IMR-90 (cell line): ENCODE measurements around the gene TBC1D16. TPM values are rescaled to one million over a fixed set of nuclear protein-coding genes. Genes with fewer than 3 reads are reported as not detected.

Experiments used
- ATAC-seq: fragments of 200-7000 bp; cut with Tn5 transposase; 2 replicates; pipeline ENCODE4 v1.9.1; 2020; ENCODE audit warnings: low read depth, mild to moderate bottlenecking, moderate library complexity
- BruUV-seq: library from RNA; stranded (reverse); fragments of 400-500 nt; replicated peaks from 2 replicates; lab custom pipeline; 2021; lab: Mats Ljungman, UMichigan
- CTCF ChIA-PET: fragments of 300-600 bp; formaldehyde crosslinking; extraction: SDS; loops from one replicate; lab custom pipeline; 2021; ENCODE audit warnings: antibody characterized with exemption; lab: Yijun Ruan, JAX
- POLR2A ChIA-PET: fragments of 300-600 bp; sonication (Branson Sonifier 250); formaldehyde crosslinking; loops from one replicate; lab custom pipeline; 2022; ENCODE audit warnings: antibody characterized with exemption; ENCODE audit not compliant: unreplicated experiment; lab: Charles Lee
- DNase-seq: peaks from one replicate; pipeline ENCODE4 v3.0.0; 2013
- H2AFZ ChIP-seq: replicated peaks from 2 replicates; pipeline ENCODE3; 2013; ENCODE audit warnings: low read length, mild to moderate bottlenecking; ENCODE audit not compliant: poor library complexity
- H2AK5ac ChIP-seq: 2 replicates; pipeline ENCODE4 v1.6.1; 2013; ENCODE audit warnings: low read depth, low read length, inconsistent platforms
- H2AK9ac ChIP-seq: replicated peaks from 2 replicates; pipeline ENCODE3; 2013; ENCODE audit warnings: mild to moderate bottlenecking, low read depth, low read length, moderate library complexity; ENCODE audit not compliant: poor library complexity
- H2BK120ac ChIP-seq: 2 replicates; pipeline ENCODE4 v1.6.1; 2013; ENCODE audit warnings: low read depth, low read length, inconsistent platforms
- H2BK15ac ChIP-seq: 3 replicates; pipeline ENCODE4 v1.6.1; 2013; ENCODE audit warnings: low read depth, low read length, inconsistent platforms
- H2BK20ac ChIP-seq: 2 replicates; pipeline ENCODE4 v1.6.1; 2013; ENCODE audit warnings: low read depth, mild to moderate bottlenecking, inconsistent platforms, low read length, moderate library complexity
- H2BK5ac ChIP-seq: 2 replicates; pipeline ENCODE4 v1.6.1; 2013; ENCODE audit warnings: mild to moderate bottlenecking, low read depth, low read length, inconsistent platforms; ENCODE audit not compliant: poor library complexity, severe bottlenecking
- H3K14ac ChIP-seq: replicated peaks from 2 replicates; pipeline ENCODE4 v1.6.1; 2013; ENCODE audit warnings: low read depth, low read length, inconsistent platforms
- H3K18ac ChIP-seq: 2 replicates; pipeline ENCODE4 v1.6.1; 2013; ENCODE audit warnings: low read depth, low read length, control low read depth
- H3K23ac ChIP-seq: 2 replicates; pipeline ENCODE4 v1.6.1; 2013; ENCODE audit warnings: low read depth, low read length, inconsistent platforms
- H3K27ac ChIP-seq: 2 replicates; pipeline ENCODE4 v1.5.1; 2013; ENCODE audit warnings: mild to moderate bottlenecking, control low read depth, low read length; ENCODE audit not compliant: insufficient read depth
- H3K27me3 ChIP-seq: 2 replicates; pipeline ENCODE4 v1.6.1; 2013; ENCODE audit warnings: low read length; ENCODE audit not compliant: control insufficient read depth, insufficient read depth
- H3K36me3 ChIP-seq: 2 replicates; pipeline ENCODE4 v1.6.1; 2013; ENCODE audit warnings: low read length, mixed read lengths; ENCODE audit not compliant: control insufficient read depth, insufficient read depth
- H3K4ac ChIP-seq: 2 replicates; pipeline ENCODE4 v1.6.1; 2013; ENCODE audit warnings: low read depth, low read length, inconsistent platforms
- H3K4me1 ChIP-seq: 2 replicates; pipeline ENCODE4 v1.6.1; 2013; ENCODE audit warnings: low read length, mixed read lengths; ENCODE audit not compliant: control insufficient read depth, insufficient read depth
- H3K4me2 ChIP-seq: 2 replicates; pipeline ENCODE4 v1.6.1; 2013; ENCODE audit warnings: low read depth, mild to moderate bottlenecking, control low read depth, low read length, moderate library complexity
- H3K4me3 ChIP-seq: 2 replicates; pipeline ENCODE4 v1.5.1; 2013; ENCODE audit warnings: low read depth, mild to moderate bottlenecking, control low read depth, low read length, moderate library complexity; ENCODE audit not compliant: insufficient read depth
- H3K56ac ChIP-seq: 2 replicates; pipeline ENCODE4 v1.6.1; 2013; ENCODE audit warnings: low read length, inconsistent platforms; ENCODE audit not compliant: insufficient read depth; ENCODE audit errors: extremely low read depth
- H3K79me1 ChIP-seq, 2 experiments: 2 replicates each; pipeline ENCODE4 v1.6.1; 2013; ENCODE audit warnings: low read length in 2 of 2, inconsistent platforms in 1 of 2, low read depth in 1 of 2
- H3K9ac ChIP-seq: 2 replicates; pipeline ENCODE4 v1.6.1; 2013; ENCODE audit warnings: low read depth, low read length, control low read depth
- H3K9me1 ChIP-seq: 2 replicates; pipeline ENCODE4 v1.6.1; 2013; ENCODE audit warnings: low read length, inconsistent platforms; ENCODE audit not compliant: insufficient read depth
- H3K9me3 ChIP-seq: 2 replicates; pipeline ENCODE4 v1.6.1; 2013; ENCODE audit warnings: low read length; ENCODE audit not compliant: control insufficient read depth, insufficient read depth
- H4K20me1 ChIP-seq: 2 replicates; pipeline ENCODE4 v1.6.1; 2013; ENCODE audit warnings: low read length, inconsistent platforms; ENCODE audit not compliant: insufficient read depth
- H4K5ac ChIP-seq: 2 replicates; pipeline ENCODE4 v1.6.1; 2013; ENCODE audit warnings: mild to moderate bottlenecking, low read depth, low read length, control low read depth
- H4K8ac ChIP-seq, 2 experiments: 2 replicates each; pipeline ENCODE4 v1.6.1; 2013; ENCODE audit warnings: low read depth in 2 of 2, low read length in 2 of 2, control low read depth in 1 of 2, inconsistent platforms in 1 of 2
- H4K91ac ChIP-seq: 2 replicates; pipeline ENCODE4 v1.6.1; 2013; ENCODE audit warnings: low read depth, low read length, inconsistent platforms; ENCODE audit not compliant: insufficient read depth
- BHLHE40 ChIP-seq: fragments of 150-350 bp; IDR thresholded peaks from 2 replicates; pipeline ENCODE4 v1.6.1; 2016; ENCODE audit warnings: mild to moderate bottlenecking, low read depth, low read length
- CEBPB ChIP-seq: IDR thresholded peaks from 2 replicates; pipeline ENCODE4 v1.6.1; 2012; ENCODE audit warnings: low read depth, low read length, improper control_type of control experiment
- CHD1 ChIP-seq: IDR thresholded peaks from 2 replicates; pipeline ENCODE4 v1.6.1; 2012; ENCODE audit warnings: low read depth, low read length, improper control_type of control experiment
- FOS ChIP-seq: fragments of 150-350 bp; IDR thresholded peaks from 2 replicates; pipeline ENCODE4 v1.6.1; 2016; ENCODE audit warnings: low read depth, low read length
- MAFK ChIP-seq: IDR thresholded peaks from 2 replicates; pipeline ENCODE4 v1.6.1; 2012; ENCODE audit warnings: low read depth, low read length, improper control_type of control experiment
- NFE2L2 ChIP-seq: fragments of 150-350 bp; IDR thresholded peaks from 2 replicates; pipeline ENCODE4 v1.6.1; 2016; ENCODE audit warnings: low read depth, mild to moderate bottlenecking, low read length
- POLR2A ChIP-seq: IDR thresholded peaks from 2 replicates; pipeline ENCODE4 v1.6.1; 2012; ENCODE audit warnings: mild to moderate bottlenecking, low read depth, low read length
- RAD21 ChIP-seq: IDR thresholded peaks from 2 replicates; pipeline ENCODE4 v1.6.1; 2012; ENCODE audit warnings: low read length, improper control_type of control experiment
- RCOR1 ChIP-seq: IDR thresholded peaks from 2 replicates; pipeline ENCODE4 v1.6.1; 2012; ENCODE audit warnings: mild to moderate bottlenecking, low read length, improper control_type of control experiment; ENCODE audit not compliant: insufficient replicate concordance
- RFX5 ChIP-seq: IDR thresholded peaks from 2 replicates; pipeline ENCODE4 v1.8.0; 2012; ENCODE audit warnings: low read depth, mild to moderate bottlenecking, low read length, moderate library complexity
- SMC3 ChIP-seq: fragments of 150-350 bp; IDR thresholded peaks from 2 replicates; pipeline ENCODE4 v1.6.1; 2016; ENCODE audit warnings: low read depth, mild to moderate bottlenecking, antibody characterized with exemption, low read length, moderate library complexity
- WGBS, 2 experiments: methylation state at CpG; one replicate each; pipeline versions ENCODE4 v1.1.5 to v1.1.7; 2013; ENCODE audit warnings: missing lambda C conversion rate in 2 of 2; ENCODE audit not compliant: insufficient read length in 1 of 2; ENCODE audit errors: extremely low coverage in 2 of 2; 5-methylcytosine and 5-hydroxymethylcytosine counted together
- dilution Hi-C: fragments of 300-500 bp; cut with HindIII; formaldehyde crosslinking; loops from one replicate; pipeline ENCODE4 v1.14.3; 2018; ENCODE audit warnings: low sequenced_read_pairs; ENCODE audit not compliant: unreplicated experiment
- in situ Hi-C: fragments of 300-500 bp; cut with MboI; formaldehyde crosslinking; loops from 3 replicates; pipeline ENCODE4 v1.14.3; 2019; ENCODE audit warnings: low sequenced_read_pairs, inconsistent platforms, mixed read lengths
- intact Hi-C: fragments of 100-400 bp; cut with micrococcal nuclease; formaldehyde crosslinking; loops from 2 replicates; pipeline ENCODE4 v1.10.0; 2022
- polyA plus RNA-seq, 3 experiments: library from polyadenylated mRNA; depleted of rRNA; stranded (reverse); fragments of >200 nt; gene quantifications; 2 replicates each; pipeline ENCODE4 v1.2.3, GENCODE V29; 2012; ENCODE audit warnings: low replicate concordance in 1 of 3
- total RNA-seq: library from RNA; depleted of rRNA; stranded (reverse); fragments of >200 nt; gene quantifications from 2 replicates; pipeline ENCODE4 v1.2.3, GENCODE V29; 2012
- TF ChIP-seq, protein P1 (sequence below): fragments of 150-350 bp; IDR thresholded peaks from 2 replicates; pipeline ENCODE4 v1.6.1; 2017; ENCODE audit warnings: mild to moderate bottlenecking, antibody characterized with exemption, low read length, low read depth
- TF ChIP-seq, protein P2 (sequence below): conservative IDR thresholded peaks from 2 replicates; pipeline ENCODE4 v1.5.1; 2012; ENCODE audit warnings: mild to moderate bottlenecking, low read depth, low read length, improper control_type of control experiment

Gene TBC1D16
- total and polyA plus RNA-seq, 2 of the 4 experiments (the other 2 are of a cell fraction) = 10.1 to 16.7 TPM

DNA sequence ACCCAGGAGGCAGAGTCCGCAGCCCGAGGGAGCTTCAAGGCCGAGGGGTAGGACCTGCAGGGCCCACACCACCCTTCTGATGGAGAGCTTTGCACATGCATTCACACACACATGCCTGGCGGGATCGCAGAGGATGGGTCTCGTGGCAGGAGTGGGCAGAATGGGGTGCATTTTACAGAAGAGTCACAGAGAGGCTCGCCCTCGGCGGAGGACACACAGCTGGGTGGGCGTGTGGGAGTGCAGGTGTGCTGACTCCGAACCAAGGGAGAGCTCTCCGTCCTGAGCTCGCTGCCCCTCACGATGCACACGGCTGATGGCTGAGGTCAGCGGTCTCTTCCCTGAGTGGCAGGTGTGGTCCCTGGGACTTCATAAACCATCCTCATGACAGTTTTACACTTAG, 99.6 kb downstream of the TBC1D16 start:
- no peak overlapping the region for H3K56ac ChIP-seq
- H3K36me3 ChIP-seq = peaks cover 11% of the 10 kb centered on the region
- no peak overlapping the region for H2BK120ac ChIP-seq
- no peak overlapping the region for H3K18ac ChIP-seq
- no peak overlapping the region for H2AK9ac ChIP-seq
- no peak overlapping the region for H4K8ac ChIP-seq
- TF ChIP-seq, protein P1, sequence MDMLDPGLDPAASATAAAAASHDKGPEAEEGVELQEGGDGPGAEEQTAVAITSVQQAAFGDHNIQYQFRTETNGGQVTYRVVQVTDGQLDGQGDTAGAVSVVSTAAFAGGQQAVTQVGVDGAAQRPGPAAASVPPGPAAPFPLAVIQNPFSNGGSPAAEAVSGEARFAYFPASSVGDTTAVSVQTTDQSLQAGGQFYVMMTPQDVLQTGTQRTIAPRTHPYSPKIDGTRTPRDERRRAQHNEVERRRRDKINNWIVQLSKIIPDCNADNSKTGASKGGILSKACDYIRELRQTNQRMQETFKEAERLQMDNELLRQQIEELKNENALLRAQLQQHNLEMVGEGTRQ = no peak
- TF ChIP-seq FOS (no peak), RFX5 (no peak), CEBPB (no peak), RAD21 (no peak), CHD1 (no peak), NFE2L2 (no peak), POLR2A (no peak), RCOR1 (no peak), MAFK (no peak), BHLHE40 (no peak), SMC3 (no peak)
- TF ChIP-seq, protein P2, sequence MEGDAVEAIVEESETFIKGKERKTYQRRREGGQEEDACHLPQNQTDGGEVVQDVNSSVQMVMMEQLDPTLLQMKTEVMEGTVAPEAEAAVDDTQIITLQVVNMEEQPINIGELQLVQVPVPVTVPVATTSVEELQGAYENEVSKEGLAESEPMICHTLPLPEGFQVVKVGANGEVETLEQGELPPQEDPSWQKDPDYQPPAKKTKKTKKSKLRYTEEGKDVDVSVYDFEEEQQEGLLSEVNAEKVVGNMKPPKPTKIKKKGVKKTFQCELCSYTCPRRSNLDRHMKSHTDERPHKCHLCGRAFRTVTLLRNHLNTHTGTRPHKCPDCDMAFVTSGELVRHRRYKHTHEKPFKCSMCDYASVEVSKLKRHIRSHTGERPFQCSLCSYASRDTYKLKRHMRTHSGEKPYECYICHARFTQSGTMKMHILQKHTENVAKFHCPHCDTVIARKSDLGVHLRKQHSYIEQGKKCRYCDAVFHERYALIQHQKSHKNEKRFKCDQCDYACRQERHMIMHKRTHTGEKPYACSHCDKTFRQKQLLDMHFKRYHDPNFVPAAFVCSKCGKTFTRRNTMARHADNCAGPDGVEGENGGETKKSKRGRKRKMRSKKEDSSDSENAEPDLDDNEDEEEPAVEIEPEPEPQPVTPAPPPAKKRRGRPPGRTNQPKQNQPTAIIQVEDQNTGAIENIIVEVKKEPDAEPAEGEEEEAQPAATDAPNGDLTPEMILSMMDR = no peak
- H3K9me1 ChIP-seq = peaks cover 4% of the 10 kb centered on the region; the same call in 1 of the 2 replicates
- H3K23ac ChIP-seq = no peak overlapping the region
- H2AFZ ChIP-seq = no peak overlapping the region
- BruUV-seq = no TSS peak
- H3K4me2 ChIP-seq = no peak overlapping the region
- no peak overlapping the region for H3K4ac ChIP-seq
- no peak overlapping the region for H2BK5ac ChIP-seq
- no peak overlapping the region for H3K9ac ChIP-seq
- ATAC-seq (no peak), DNase-seq (no peak)
- no peak overlapping the region for H2AK5ac ChIP-seq
- ChIA-PET POLR2A (no interaction called here), CTCF (no interaction called here)
- in situ Hi-C loops = no loop called here
- H3K27ac ChIP-seq = no peak overlapping the region
- no peak overlapping the region for H4K5ac ChIP-seq
- 88% methylated on average over 9 of the region's 16 CpGs; no CpG with 5 or more reads in 1 of the 2 experiments for WGBS, 2 experiments
- no peaks in the 10 kb centered on the region for H3K9me3 ChIP-seq
- no peak overlapping the region for H2BK15ac ChIP-seq
- no peak overlapping the region for H3K4me3 ChIP-seq
- no peaks in the 10 kb centered on the region for H3K79me1 ChIP-seq
- H4K20me1 ChIP-seq = no peaks in the 10 kb centered on the region
- H4K91ac ChIP-seq = no peak overlapping the region
- dilution Hi-C loops = no loop called here
- intact Hi-C loops = no loop called here
- H2BK20ac ChIP-seq = no peak overlapping the region
- peaks cover 7% of the 10 kb centered on the region for H3K27me3 ChIP-seq
- H3K4me1 ChIP-seq = peaks cover 3% of the 10 kb centered on the region; the same call in 1 of the 2 replicates
- no peak overlapping the region for H3K14ac ChIP-seq
